ENCODE measurements around the gene SLC35D2.
"Not testable (repeated sequence)": the region's sequence is repeated elsewhere in the genome, so short reads cannot be mapped to it uniquely, and the experiment has no call there.

SLC35D2 gene

DNA sequence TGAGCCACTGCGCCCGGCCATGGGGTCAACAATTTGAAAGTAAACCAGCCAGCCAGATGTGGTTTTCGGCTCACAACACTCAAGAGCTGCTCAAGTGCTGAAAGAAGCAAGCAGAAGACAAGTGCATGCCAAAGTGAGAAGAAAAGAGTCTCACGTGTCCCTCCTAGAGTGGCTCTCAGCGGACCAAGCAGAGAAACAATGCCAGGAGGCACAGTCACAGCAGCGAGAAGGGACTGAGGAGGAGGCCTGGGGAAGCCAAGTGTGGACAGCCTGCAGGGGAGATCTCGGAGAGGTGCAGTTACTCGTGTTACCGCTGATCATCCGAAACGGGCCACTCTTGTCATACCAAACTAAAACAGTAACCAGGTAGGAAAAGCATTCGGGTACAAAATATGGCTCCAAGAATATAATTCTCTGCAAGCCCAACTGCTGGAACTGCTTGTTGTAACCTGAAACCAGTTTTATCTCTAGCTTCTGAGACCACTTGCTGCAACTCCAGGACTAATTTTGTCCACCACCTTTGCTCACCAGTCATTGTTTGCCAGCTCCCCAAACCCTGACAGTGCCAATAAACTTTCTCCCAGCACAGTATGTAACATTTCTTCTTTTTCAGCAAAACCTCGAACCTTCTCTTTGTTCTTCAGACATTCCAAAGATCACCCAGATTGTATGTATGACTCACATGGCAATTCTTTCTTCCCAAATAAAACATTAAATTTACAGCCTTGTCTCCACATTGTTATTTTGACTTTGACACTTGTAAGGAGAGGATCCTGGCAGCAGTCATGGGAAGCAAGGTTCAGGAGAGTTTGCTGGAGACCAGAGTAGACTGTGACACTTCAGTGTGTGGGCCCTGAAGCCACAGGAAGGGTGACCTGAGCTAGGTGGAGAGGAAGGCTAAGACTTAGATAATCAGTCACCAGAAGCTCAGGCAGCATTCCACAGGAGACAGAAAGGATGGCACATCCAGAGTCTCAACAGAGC is 6.3 kb downstream of the SLC35D2 start:
- Histone ChIP-seq H3K4me3 (ENCODE audit: low read depth in 1 of 2, low read length in 1 of 2) (no peak overlapping the region), H3K4me1 (ENCODE audit: control insufficient read depth in 1 of 2, insufficient read depth in 1 of 2, low read depth in 1 of 2, low read length in 1 of 2) (peaks cover 0 to 4% of the 10 kb centered on the region in 2 experiments)
- TF ChIP-seq, protein P1, sequence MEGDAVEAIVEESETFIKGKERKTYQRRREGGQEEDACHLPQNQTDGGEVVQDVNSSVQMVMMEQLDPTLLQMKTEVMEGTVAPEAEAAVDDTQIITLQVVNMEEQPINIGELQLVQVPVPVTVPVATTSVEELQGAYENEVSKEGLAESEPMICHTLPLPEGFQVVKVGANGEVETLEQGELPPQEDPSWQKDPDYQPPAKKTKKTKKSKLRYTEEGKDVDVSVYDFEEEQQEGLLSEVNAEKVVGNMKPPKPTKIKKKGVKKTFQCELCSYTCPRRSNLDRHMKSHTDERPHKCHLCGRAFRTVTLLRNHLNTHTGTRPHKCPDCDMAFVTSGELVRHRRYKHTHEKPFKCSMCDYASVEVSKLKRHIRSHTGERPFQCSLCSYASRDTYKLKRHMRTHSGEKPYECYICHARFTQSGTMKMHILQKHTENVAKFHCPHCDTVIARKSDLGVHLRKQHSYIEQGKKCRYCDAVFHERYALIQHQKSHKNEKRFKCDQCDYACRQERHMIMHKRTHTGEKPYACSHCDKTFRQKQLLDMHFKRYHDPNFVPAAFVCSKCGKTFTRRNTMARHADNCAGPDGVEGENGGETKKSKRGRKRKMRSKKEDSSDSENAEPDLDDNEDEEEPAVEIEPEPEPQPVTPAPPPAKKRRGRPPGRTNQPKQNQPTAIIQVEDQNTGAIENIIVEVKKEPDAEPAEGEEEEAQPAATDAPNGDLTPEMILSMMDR (IDR thresholded peaks at IDR 0.05), result no peak

DNA sequence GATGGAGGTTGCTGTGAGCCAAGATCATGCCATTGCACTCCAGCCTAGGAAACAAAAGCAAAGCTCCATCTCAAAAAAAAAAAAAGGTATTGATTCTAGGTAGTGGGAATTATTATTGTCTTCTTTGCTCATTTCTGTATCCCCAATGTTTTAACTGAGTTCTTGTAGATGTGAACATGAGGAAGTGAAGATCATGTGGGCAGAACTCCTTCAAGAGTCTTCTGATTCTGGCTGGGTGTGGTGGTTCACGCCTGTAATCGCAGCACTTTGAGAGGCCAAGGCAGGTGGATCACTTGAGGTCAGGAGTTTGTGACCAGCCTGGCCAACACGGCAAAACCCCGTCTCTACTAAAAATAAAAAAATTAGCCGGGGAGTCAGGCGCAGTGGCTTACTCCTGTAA is 8.0 kb downstream of the SLC35D2 start:
- H3K4me3 ChIP-seq (ENCODE audit: low read depth in 1 of 2, low read length in 1 of 2), result not testable (repeated sequence)

More for the DNA sequence above, 6.3 kb downstream of the SLC35D2 start:
- Histone ChIP-seq H3K36me3 (no peaks in the 10 kb centered on the region), H3K27me3 (no peaks in the 10 kb centered on the region), H3K27ac (no peak overlapping the region), H3K9me3 (no peaks in the 10 kb centered on the region)

DNA sequence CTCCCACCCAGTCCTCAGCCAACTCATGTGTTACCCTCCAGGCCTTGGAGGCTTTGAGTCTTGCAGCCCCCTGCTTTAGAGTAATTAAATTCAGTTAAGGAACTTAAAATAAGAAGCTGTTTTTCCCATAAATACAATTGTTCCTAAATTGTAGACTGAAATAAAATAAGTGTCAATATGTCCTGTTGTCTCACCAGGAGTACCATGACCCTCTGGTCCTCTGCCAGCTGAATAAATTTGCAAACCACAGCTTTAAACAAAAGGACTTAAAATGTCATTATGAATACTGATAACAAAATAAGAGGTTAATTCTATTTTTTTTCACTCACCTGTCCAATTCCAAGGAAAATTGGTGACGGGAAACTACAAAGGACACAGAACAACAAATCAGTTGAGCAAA is 15.6 kb downstream of the SLC35D2 start:
- TF ChIP-seq, protein P1 (IDR thresholded peaks at IDR 0.05), result no peak
- no peaks in the 10 kb centered on the region for H3K9me3 ChIP-seq
- H3K36me3 ChIP-seq, result peaks cover 13% of the 10 kb centered on the region
- no peak overlapping the region for H3K27ac ChIP-seq
- no peak overlapping the region for H3K4me3 ChIP-seq (ENCODE audit: low read depth in 1 of 2, low read length in 1 of 2)
- H3K4me1 ChIP-seq (ENCODE audit: control insufficient read depth in 1 of 2, insufficient read depth in 1 of 2, low read depth in 1 of 2, low read length in 1 of 2), result no peaks in the 10 kb centered on the region
- H3K27me3 ChIP-seq, result no peaks in the 10 kb centered on the region

More for the DNA sequence above, 8.0 kb downstream of the SLC35D2 start:
- H3K9me3 ChIP-seq; H3K4me1 ChIP-seq (ENCODE audit: control insufficient read depth in 1 of 2, insufficient read depth in 1 of 2, low read depth in 1 of 2, low read length in 1 of 2); H3K36me3 ChIP-seq; H3K27me3 ChIP-seq; H3K27ac ChIP-seq: not testable (repeated sequence)

DNA sequence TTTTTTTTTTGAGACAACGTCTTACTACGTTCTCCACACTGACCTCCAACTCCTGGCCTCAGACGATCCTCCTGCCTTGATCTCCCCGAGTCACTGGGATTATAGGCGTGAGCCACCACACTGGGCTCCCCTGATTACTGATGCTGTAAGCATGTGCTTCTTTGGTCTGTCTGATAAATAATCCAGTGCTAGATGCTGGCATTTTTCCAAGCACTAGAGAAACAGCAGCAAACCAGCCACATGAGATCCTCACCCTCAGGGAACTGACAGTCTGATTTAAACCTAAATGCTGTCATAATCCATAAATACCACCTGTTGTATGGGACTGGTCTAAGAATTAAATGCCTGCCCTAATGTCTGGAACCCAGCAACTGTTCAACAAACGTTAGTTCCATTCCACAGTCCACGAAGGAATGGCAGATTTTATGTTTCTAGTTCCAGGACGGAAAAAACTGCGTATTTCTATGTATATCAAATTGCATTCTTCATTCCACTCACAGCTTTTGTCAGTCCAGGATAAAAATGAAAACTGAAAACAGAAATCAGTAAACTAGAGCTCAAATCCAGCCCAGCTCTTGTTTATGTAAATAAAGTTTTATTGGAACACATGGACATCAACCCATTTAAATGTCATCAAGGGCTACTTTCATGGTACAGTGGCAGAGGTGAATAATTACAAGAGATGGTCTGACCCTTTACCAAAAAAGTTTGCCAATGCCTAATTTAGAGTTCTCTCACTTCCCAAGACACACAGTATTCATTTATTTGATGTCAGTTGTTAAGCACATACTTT is 20.1 kb downstream of the SLC35D2 start:
- TF ChIP-seq, protein P1 (IDR thresholded peaks at IDR 0.05), result no peak
- Histone ChIP-seq H3K4me3 (ENCODE audit: low read depth in 1 of 2, low read length in 1 of 2) (no peak overlapping the region), H3K27me3 (no peaks in the 10 kb centered on the region), H3K4me1 (ENCODE audit: control insufficient read depth in 1 of 2, insufficient read depth in 1 of 2, low read depth in 1 of 2, low read length in 1 of 2) (no peaks in the 10 kb centered on the region), H3K27ac (no peak overlapping the region), H3K36me3 (peaks cover 21% of the 10 kb centered on the region), H3K9me3 (no peaks in the 10 kb centered on the region)

DNA sequence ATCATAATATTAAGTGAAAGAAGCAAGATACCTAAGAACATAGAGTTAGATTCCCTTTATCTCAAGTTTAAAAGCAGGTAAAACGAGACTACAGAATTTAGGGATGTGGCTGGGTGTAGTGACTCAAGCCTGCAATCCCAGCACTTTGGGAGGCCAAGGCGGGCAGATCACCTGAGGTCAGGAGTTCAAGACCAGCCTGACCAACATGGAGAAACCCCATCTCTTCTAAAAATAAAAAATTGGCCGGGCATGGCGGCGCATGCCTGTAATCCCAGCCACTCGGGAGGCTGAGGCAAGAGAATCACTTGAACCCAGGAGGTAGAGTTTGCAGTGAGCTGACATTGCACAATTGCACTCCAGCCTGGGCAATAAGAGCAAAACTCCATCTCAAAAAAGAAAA is 21.4 kb downstream of the SLC35D2 start:
- not testable (repeated sequence) for H3K27me3 ChIP-seq; H3K4me3 ChIP-seq (ENCODE audit: low read depth in 1 of 2, low read length in 1 of 2); H3K4me1 ChIP-seq (ENCODE audit: control insufficient read depth in 1 of 2, insufficient read depth in 1 of 2, low read depth in 1 of 2, low read length in 1 of 2); H3K27ac ChIP-seq; H3K9me3 ChIP-seq
- peaks cover 21% of the 10 kb centered on the region for H3K36me3 ChIP-seq

DNA sequence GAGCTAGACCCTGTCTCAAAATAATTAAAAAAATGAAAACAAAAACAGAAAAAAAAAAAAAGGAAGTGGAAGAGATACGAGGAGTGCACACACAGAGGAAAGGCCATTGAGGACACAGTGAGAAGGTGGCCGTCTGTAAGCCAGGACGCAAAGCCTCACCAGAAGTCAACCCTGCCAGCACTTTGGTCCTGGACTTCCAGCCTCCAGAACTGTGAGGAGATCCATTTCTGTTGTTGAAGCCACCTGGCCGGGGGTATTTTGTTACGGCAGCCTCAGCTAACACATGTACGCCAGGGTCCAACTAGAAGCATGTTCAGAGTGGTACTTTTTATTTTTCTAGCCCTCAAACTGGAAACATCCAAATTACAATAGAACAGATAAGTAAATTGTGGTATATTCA is 21.8 kb downstream of the SLC35D2 start:
- H3K36me3 ChIP-seq, result peaks cover 24% of the 10 kb centered on the region
- TF ChIP-seq, protein P1 (IDR thresholded peaks at IDR 0.05), result no peak

More for the DNA sequence above, 21.8 kb downstream of the SLC35D2 start:
- no peaks in the 10 kb centered on the region for H3K4me1 ChIP-seq (ENCODE audit: control insufficient read depth in 1 of 2, insufficient read depth in 1 of 2, low read depth in 1 of 2, low read length in 1 of 2)
- no peaks in the 10 kb centered on the region for H3K27me3 ChIP-seq
- no peak overlapping the region for H3K4me3 ChIP-seq (ENCODE audit: low read depth in 1 of 2, low read length in 1 of 2)
- H3K9me3 ChIP-seq, result no peaks in the 10 kb centered on the region
- H3K27ac ChIP-seq, result no peak overlapping the region

All from neutrophil (primary cell).